Measurements from ENCODE around the gene TMEM145.

- TF ChIP-seq, protein P1, sequence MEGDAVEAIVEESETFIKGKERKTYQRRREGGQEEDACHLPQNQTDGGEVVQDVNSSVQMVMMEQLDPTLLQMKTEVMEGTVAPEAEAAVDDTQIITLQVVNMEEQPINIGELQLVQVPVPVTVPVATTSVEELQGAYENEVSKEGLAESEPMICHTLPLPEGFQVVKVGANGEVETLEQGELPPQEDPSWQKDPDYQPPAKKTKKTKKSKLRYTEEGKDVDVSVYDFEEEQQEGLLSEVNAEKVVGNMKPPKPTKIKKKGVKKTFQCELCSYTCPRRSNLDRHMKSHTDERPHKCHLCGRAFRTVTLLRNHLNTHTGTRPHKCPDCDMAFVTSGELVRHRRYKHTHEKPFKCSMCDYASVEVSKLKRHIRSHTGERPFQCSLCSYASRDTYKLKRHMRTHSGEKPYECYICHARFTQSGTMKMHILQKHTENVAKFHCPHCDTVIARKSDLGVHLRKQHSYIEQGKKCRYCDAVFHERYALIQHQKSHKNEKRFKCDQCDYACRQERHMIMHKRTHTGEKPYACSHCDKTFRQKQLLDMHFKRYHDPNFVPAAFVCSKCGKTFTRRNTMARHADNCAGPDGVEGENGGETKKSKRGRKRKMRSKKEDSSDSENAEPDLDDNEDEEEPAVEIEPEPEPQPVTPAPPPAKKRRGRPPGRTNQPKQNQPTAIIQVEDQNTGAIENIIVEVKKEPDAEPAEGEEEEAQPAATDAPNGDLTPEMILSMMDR (IDR thresholded peaks at IDR 0.05), result no peak
- no peak for TF ChIP-seq POLR2AphosphoS5 (IDR thresholded peaks at IDR 0.05)
These were observed 23.5 kb upstream of the TMEM145 start for GRCh38 chr19:42289556-42290041.

Measured in stomach (tissue), 4 donors.